PC-9 (cell line): ENCODE results near the gene AMDHD1. TPM values are rescaled to one million over a fixed set of nuclear protein-coding genes. Genes with fewer than 3 reads are reported as not detected.

Experiments
- BruUV-seq: library from RNA; stranded (reverse); fragments of 400-500 nt; replicated peaks from 2 replicates; lab custom pipeline; 2021; lab: Mats Ljungman, UMichigan
- CTCF ChIA-PET: fragments of 300-600 bp; sonication (Branson Sonifier 250); formaldehyde crosslinking; loops from one replicate; lab custom pipeline; 2022; ENCODE audit warnings: antibody characterized with exemption; lab: Charles Lee
- POLR2A ChIA-PET: fragments of 300-600 bp; sonication (Branson Sonifier 250); formaldehyde crosslinking; loops from one replicate; lab custom pipeline; 2022; ENCODE audit warnings: antibody characterized with exemption; ENCODE audit not compliant: unreplicated experiment; lab: Charles Lee
- DNase-seq, 2 experiments: peaks; one replicate each; pipeline versions ENCODE4 v3.0.0 to v3.0.0-alpha.2; 2015 to 2022; ENCODE audit warnings: mixed read lengths in 1 of 2
- H2AFZ ChIP-seq: fragments of 200-600 bp; sonication (generic); 2 replicates; pipeline ENCODE4 v1.8.1; 2017; ENCODE audit warnings: antibody characterized with exemption
- H3F3A ChIP-seq: fragments of 200-600 bp; sonication (generic); 2 replicates; pipeline ENCODE4 v1.8.1; 2017; ENCODE audit warnings: antibody characterized with exemption, mild to moderate bottlenecking, low read depth; ENCODE audit not compliant: insufficient read depth
- H3K27ac ChIP-seq: fragments of 200-600 bp; sonication (generic); 2 replicates; pipeline ENCODE4 v1.6.1; 2016; ENCODE audit warnings: mixed run types
- H3K27me3 ChIP-seq: fragments of 200-600 bp; sonication (generic); 2 replicates; pipeline ENCODE4 v1.6.1; 2016; ENCODE audit warnings: low read depth, mixed run types; ENCODE audit not compliant: insufficient read depth
- H3K36me3 ChIP-seq: fragments of 200-600 bp; sonication (generic); 2 replicates; pipeline ENCODE4 v1.6.1; 2016; ENCODE audit warnings: low read depth, mixed run types
- H3K4me1 ChIP-seq: fragments of 200-600 bp; sonication (generic); replicated peaks from 2 replicates; pipeline ENCODE4 v1.6.1; 2016; ENCODE audit warnings: mixed run types; ENCODE audit not compliant: insufficient read depth
- H3K4me2 ChIP-seq: fragments of 200-600 bp; sonication (generic); 2 replicates; pipeline ENCODE4 v1.6.1; 2017; ENCODE audit warnings: mixed run types
- H3K4me3 ChIP-seq: fragments of 200-600 bp; sonication (generic); 2 replicates; pipeline ENCODE4 v1.6.1; 2016; ENCODE audit warnings: mixed run types
- H3K79me2 ChIP-seq: fragments of 200-600 bp; sonication (generic); 2 replicates; pipeline ENCODE4 v1.6.1; 2017; ENCODE audit warnings: low read depth, mixed run types
- H3K9me2 ChIP-seq: fragments of 200-600 bp; sonication (generic); 2 replicates; pipeline ENCODE4 v1.8.1; 2017; ENCODE audit warnings: mild to moderate bottlenecking; ENCODE audit not compliant: insufficient read depth
- H3K9me3 ChIP-seq: fragments of 200-600 bp; sonication (generic); 2 replicates; pipeline ENCODE4 v1.8.1; 2016; ENCODE audit warnings: low read depth; ENCODE audit not compliant: insufficient read depth
- H4K20me1 ChIP-seq: fragments of 200-600 bp; sonication (generic); 2 replicates; pipeline ENCODE4 v1.8.1; 2017; ENCODE audit not compliant: insufficient read depth
- EZH2 ChIP-seq: fragments of 200-600 bp; sonication (generic); IDR thresholded peaks from 2 replicates; pipeline ENCODE4 v1.8.0; 2017; ENCODE audit warnings: antibody characterized with exemption, low read depth
- intact Hi-C: fragments of 100-400 bp; cut with micrococcal nuclease; formaldehyde crosslinking; loops from one replicate; pipeline ENCODE4 v1.10.0; 2022; ENCODE audit not compliant: unreplicated experiment
- total RNA-seq: library from RNA; stranded (reverse); gene quantifications from 2 replicates; pipeline ENCODE4 v1.2.3, GENCODE V29; 2021
- TF ChIP-seq, protein P1 (sequence below): fragments of 200-600 bp; sonication (generic); conservative IDR thresholded peaks from 2 replicates; pipeline ENCODE4 v1.6.1; 2017; ENCODE audit warnings: mixed run types, antibody characterized with exemption, mild to moderate bottlenecking, moderate library complexity

Gene AMDHD1
- total RNA-seq, 1 experiment from 2014 or later, result 2.9 TPM

DNA sequence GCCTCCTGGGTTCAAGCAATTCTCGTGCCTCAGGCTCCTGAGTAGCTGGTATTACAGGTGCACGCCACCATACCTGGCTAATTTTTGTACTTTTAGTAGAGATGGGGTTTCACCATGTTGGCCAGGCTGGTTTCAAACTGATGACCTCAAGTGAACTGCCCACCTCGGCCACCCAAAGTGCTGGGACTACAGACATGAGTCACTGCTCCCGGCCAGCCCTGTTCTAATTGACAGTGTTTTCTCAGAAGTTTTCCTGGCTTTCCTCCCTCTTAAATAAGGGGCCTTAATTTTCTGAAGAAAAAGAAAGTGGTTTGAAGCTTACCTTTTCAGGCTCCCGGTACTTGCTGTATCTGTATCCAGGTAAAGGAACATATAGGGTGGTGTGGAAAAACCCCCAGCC lies 51.3 kb downstream of the AMDHD1 start:
- Histone ChIP-seq H3K27me3 (no peaks in the 10 kb centered on the region), H3K9me2 (no peaks in the 10 kb centered on the region), H3K4me2 (no peak overlapping the region), H3K79me2 (no peaks in the 10 kb centered on the region), H4K20me1 (no peaks in the 10 kb centered on the region), H3F3A (peaks cover 36% of the 10 kb centered on the region), H3K9me3 (no peaks in the 10 kb centered on the region), H3K27ac (no peak overlapping the region), H2AFZ (no peak overlapping the region), H3K4me3 (no peak overlapping the region), H3K36me3 (no peaks in the 10 kb centered on the region), H3K4me1 (peaks cover 39% of the 10 kb centered on the region)
- POLR2A ChIA-PET, result interaction anchor here (0.6 kb wide), 1 partner anchor 18 kb away, joined by 3 read pairs; no protein-coding TSS in a partner anchor
- CTCF ChIA-PET, result no interaction called here
- intact Hi-C loops, result no loop called here
- no peak for DNase-seq
- BruUV-seq, result no TSS peak
- TF ChIP-seq, protein P1, sequence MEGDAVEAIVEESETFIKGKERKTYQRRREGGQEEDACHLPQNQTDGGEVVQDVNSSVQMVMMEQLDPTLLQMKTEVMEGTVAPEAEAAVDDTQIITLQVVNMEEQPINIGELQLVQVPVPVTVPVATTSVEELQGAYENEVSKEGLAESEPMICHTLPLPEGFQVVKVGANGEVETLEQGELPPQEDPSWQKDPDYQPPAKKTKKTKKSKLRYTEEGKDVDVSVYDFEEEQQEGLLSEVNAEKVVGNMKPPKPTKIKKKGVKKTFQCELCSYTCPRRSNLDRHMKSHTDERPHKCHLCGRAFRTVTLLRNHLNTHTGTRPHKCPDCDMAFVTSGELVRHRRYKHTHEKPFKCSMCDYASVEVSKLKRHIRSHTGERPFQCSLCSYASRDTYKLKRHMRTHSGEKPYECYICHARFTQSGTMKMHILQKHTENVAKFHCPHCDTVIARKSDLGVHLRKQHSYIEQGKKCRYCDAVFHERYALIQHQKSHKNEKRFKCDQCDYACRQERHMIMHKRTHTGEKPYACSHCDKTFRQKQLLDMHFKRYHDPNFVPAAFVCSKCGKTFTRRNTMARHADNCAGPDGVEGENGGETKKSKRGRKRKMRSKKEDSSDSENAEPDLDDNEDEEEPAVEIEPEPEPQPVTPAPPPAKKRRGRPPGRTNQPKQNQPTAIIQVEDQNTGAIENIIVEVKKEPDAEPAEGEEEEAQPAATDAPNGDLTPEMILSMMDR, result no peak
- no peak for TF ChIP-seq EZH2

DNA sequence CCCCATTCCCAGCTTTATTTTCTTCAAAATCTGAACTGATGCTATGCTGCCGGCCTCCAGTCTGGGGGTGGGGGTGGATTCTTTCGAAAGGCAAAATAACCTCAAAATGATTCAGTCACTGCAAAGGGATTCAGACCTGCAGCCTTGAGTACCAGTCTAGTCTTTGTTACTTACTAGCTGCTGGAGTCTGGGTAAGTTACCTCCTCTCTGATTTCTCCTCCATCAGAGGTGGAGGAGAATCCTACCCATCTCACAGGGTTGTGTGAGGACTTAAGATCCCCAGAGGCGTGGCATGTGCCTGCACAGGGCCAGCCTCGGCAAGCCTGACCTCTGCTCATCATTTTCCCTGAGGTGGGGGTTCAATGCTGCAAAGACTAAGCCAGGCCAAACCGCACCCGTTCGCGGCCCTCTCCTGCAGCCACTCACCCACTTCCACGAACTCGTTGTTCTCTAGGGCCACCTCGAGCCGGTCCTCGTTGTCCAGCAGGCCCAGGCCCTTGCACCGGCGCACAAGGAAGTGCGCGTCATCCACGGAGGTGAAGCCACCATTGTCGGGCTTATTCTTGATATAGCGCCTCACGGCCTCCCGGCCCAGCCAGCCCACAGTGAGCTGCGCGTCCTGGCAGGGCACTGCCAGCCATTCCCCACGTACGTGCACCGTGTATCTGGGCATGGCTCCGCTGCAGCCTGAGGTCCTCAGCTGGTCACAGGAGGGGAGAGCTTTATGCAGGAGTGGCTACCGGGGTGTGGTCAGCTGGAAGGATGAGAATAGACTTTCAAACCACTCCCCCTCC lies 52.3 kb downstream of the AMDHD1 start:
- H3K79me2 ChIP-seq, result no peaks in the 10 kb centered on the region
- intact Hi-C loops, result no loop called here
- no peak for TF ChIP-seq EZH2
- TF ChIP-seq, protein P1, result no peak

DNA sequence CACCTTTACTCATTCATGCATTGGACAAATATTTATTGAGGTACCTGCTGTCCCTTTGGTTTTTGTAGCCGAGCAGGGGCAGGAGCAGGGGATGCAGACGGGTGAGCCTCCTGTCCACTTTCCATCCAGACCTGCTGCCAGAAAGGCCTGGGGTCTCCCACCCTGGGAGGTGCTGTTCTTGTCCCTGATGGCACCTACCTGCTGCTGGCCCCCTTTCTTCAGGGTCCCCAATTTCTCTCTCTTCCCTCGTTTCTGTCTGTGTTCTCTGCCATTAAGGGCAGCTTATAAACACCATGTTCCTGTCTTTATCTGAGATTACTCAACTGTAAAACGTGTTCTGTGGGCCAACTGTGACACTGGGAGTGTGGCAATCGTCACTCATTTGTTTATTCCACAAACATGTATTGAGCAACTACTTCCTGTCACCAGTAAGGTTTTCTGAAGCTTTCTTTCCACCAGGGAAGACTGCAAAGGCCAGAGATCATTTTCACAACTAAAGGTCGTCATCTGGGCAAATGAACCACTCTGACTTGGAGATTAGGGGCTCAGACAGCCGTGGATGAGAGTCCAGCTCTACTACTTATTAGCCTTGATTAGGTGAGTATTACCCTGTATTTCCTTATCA lies 53.0 kb downstream of the AMDHD1 start, which contains the start of gene HAL:
HAL (minus strand) TSS at position 311 of the 625 bp plus-strand sequence. CDS start 434 bp downstream, outside the sequence.
- peaks cover 36% of the 10 kb centered on the region for H3F3A ChIP-seq
- H3K9me2 ChIP-seq, result no peaks in the 10 kb centered on the region
- no peak within 1 kb of the TSS for H2AFZ ChIP-seq
- H3K4me2 ChIP-seq, result peak within 1 kb of the TSS; percentile 60
- no peaks in the 10 kb centered on the region for H3K9me3 ChIP-seq
- TF ChIP-seq, protein P1, result no peak
- TF ChIP-seq EZH2, result no peak
- peak within 1 kb of the TSS; percentile 48 for H3K27ac ChIP-seq
- no peaks in the 10 kb centered on the region for H3K36me3 ChIP-seq
- intact Hi-C loops, result no loop called here
- H3K79me2 ChIP-seq, result no peaks in the 10 kb centered on the region
- peaks cover 39% of the 10 kb centered on the region for H3K4me1 ChIP-seq
- H4K20me1 ChIP-seq, result no peaks in the 10 kb centered on the region
- DNase-seq, result peak in 1 of 2 experiments; percentile 78
- H3K27me3 ChIP-seq, result no peaks in the 10 kb centered on the region
- no peak within 1 kb of the TSS for H3K4me3 ChIP-seq
- POLR2A ChIA-PET, result interaction anchor here (0.6 kb wide), 1 partner anchor 23 kb away, joined by 3 read pairs; no protein-coding TSS in a partner anchor
- CTCF ChIA-PET, result no interaction called here
- BruUV-seq, result no TSS peak

More for the DNA sequence above, 52.3 kb downstream of the AMDHD1 start:
- Histone ChIP-seq H3K9me2 (no peaks in the 10 kb centered on the region), H3F3A (peaks cover 36% of the 10 kb centered on the region), H3K4me2 (peak overlapping the region; percentile 60), H3K27ac (peak overlapping the region; percentile 48), H3K9me3 (no peaks in the 10 kb centered on the region), H2AFZ (no peak overlapping the region), H3K27me3 (no peaks in the 10 kb centered on the region), H4K20me1 (no peaks in the 10 kb centered on the region), H3K4me1 (peaks cover 39% of the 10 kb centered on the region), H3K36me3 (no peaks in the 10 kb centered on the region), H3K4me3 (no peak overlapping the region)
- POLR2A ChIA-PET, result interaction anchor here (0.6 kb wide), 1 partner anchor 24 kb away, joined by 3 read pairs; no protein-coding TSS in a partner anchor
- CTCF ChIA-PET, result no interaction called here
- no peak for DNase-seq
- no TSS peak for BruUV-seq
